ENCODE measurements around the gene CELF5.

DNA sequence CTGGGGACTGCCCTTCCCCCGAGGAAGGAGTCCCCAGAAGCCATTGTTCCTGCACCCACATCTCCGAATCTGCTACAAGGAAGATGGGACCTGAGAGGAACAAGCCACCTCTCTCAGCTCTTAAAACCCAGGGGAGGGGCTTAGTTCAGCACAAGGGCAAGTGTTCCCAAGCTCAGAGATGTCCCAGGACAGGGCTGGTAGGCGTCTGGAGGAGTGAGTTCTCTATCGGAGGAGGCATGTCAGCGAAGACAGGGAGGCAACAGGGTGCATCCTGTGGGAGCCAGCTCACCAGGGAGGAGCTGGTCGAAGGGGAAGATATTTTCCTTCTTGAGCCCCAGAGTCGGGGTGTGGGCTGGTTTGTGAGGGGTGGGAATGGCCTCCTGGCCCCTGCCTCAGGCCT, 54.8 kb downstream of the CELF5 start:
- TF ChIP-seq CTCF (IDR thresholded peaks at IDR 0.05 in 2 of 3, conservative IDR thresholded peaks at IDR 0.05 in 1 of 3; ENCODE audit: borderline replicate concordance in 1 of 3, insufficient read depth in 1 of 3, low read depth in 2 of 3, low read length in 2 of 3) (no peak), POLR2A (IDR thresholded peaks at IDR 0.05; ENCODE audit: borderline replicate concordance, extremely low read depth, insufficient read depth, insufficient read length) (no peak)

All from HCT116 (cell line).